NCI-H146 (cell line): ENCODE results near the gene AGRN.
A peak's percentile ranks its signal among the peaks of the same experiment; 100 is the strongest.
"Not testable (repeated sequence)": the region's sequence is repeated elsewhere in the genome, so short reads cannot be mapped to it uniquely, and the experiment has no call there.

Experiments
- DNase-seq: peaks from one replicate; lab custom pipeline; 2025; lab: John Stamatoyannopoulos, UW

The AGRN gene

GRCh38 chr1:1021010-1021919, 1.3 kb downstream of the AGRN start:
- DNase-seq, result peak; percentile 40

- DNase-seq, result no peak
Measured at GRCh38 chr1:1021920-1022259, 2.0 kb downstream of the AGRN start.

- no peak for DNase-seq
Measured at GRCh38 chr1:1022302-1023009, 2.5 kb downstream of the AGRN start.

- DNase-seq, result no peak
Measured at GRCh38 chr1:1023700-1024099, 3.8 kb downstream of the AGRN start.

GRCh38 chr1:1024149-1024770, 4.3 kb downstream of the AGRN start:
- DNase-seq, result no peak

GRCh38 chr1:1024771-1025699, 5.1 kb downstream of the AGRN start:
- DNase-seq, result no peak

- no peak for DNase-seq
Measured at GRCh38 chr1:1025730-1026129, 5.8 kb downstream of the AGRN start.

- no peak for DNase-seq
Measured at GRCh38 chr1:1026599-1027413, 6.9 kb downstream of the AGRN start.

GRCh38 chr1:1027791-1028190, 7.9 kb downstream of the AGRN start:
- DNase-seq, result no peak

GRCh38 chr1:1030867-1031658, 11.1 kb downstream of the AGRN start:
- not testable (repeated sequence) for DNase-seq

GRCh38 chr1:1031659-1032235, 11.8 kb downstream of the AGRN start:
- no peak for DNase-seq

- DNase-seq, result peak; percentile 55
Measured at GRCh38 chr1:1032424-1032823, 12.5 kb downstream of the AGRN start.

GRCh38 chr1:1033009-1033587, 13.2 kb downstream of the AGRN start:
- peak; percentile 90 for DNase-seq

GRCh38 chr1:1033731-1034438, 14.0 kb downstream of the AGRN start:
- peak; percentile 32 for DNase-seq

- DNase-seq, result peak; percentile 46
Measured at GRCh38 chr1:1034439-1034781, 14.5 kb downstream of the AGRN start.

- DNase-seq, result no peak
Measured at GRCh38 chr1:1035291-1035943, 15.5 kb downstream of the AGRN start.

GRCh38 chr1:1037366-1038327, 17.7 kb downstream of the AGRN start:
- no peak for DNase-seq
